Left lung (tissue), 10 donors: ENCODE measurements around the gene SMAD4. TPM values are rescaled to one million over a fixed set of nuclear protein-coding genes. Genes with fewer than 3 reads are reported as not detected.

Experiments
- ATAC-seq: fragments of 200-7000 bp; cut with Tn5 transposase; one replicate; pipeline ENCODE4 v1.9.1; 2020; ENCODE audit warnings: moderate library complexity
- DNase-seq, 4 donors: peaks; one replicate each; pipeline ENCODE4 v3.0.0-alpha.2; 2013 to 2020
- H3K27ac ChIP-seq, 2 donors: fragments of 200-600 bp; sonication (generic) in 1 of 2; one replicate each; pipeline versions ENCODE4 v1.5.0 to v1.8.0; 2020 to 2021
- H3K27me3 ChIP-seq, 2 donors: fragments of 200-600 bp; sonication (generic) in 1 of 2; one replicate each; pipeline versions ENCODE4 v1.5.0 to v1.8.0; 2020 to 2021
- H3K36me3 ChIP-seq, 2 donors: fragments of 200-600 bp; sonication (generic) in 1 of 2; one replicate each; pipeline versions ENCODE4 v1.5.0 to v1.8.0; 2020 to 2021
- H3K4me1 ChIP-seq, 2 donors: fragments of 200-600 bp; one replicate each; pipeline ENCODE4 v1.8.0; 2021
- H3K4me3 ChIP-seq, 2 donors: fragments of 200-600 bp; sonication (generic) in 1 of 2; one replicate each; pipeline versions ENCODE4 v1.5.0 to v1.8.0; 2020 to 2021; ENCODE audit warnings: mild to moderate bottlenecking in 1 of 2
- H3K9me3 ChIP-seq, 2 donors: fragments of 200-600 bp; sonication (generic) in 1 of 2; one replicate each; pipeline versions ENCODE4 v1.5.0 to v1.8.0; 2020 to 2021
- intact Hi-C, 2 donors: fragments of 100-400 bp; cut with DNase I; formaldehyde crosslinking; loops; one replicate each; pipeline versions ENCODE4 v1.11.2 to v1.14.2; 2022
- polyA plus RNA-seq, 6 donors: library from polyadenylated mRNA; unstranded; fragments of 120-200 nt; gene quantifications; one replicate each; pipeline ENCODE4 v1.2.1, GENCODE V29; 2013; ENCODE audit not compliant: insufficient read length in 6 of 6
- total RNA-seq, 2 donors: library from RNA; stranded (reverse); fragmentation: NEBNext Ultra II Directional; extraction: Animal tissue kit (Norgen Biotek cat#: 25700); gene quantifications; one replicate each; pipeline ENCODE4 v1.2.1, GENCODE V29; 2021
- TF ChIP-seq, protein P1 (sequence below), 2 donors: fragments of 200-600 bp; sonication (generic) in 1 of 2; IDR thresholded peaks; one replicate each; pipeline versions ENCODE4 v1.5.0 to v1.8.0; 2021; ENCODE audit warnings: antibody characterized with exemption in 2 of 2
- donor health status: DM: no; HTN: yes; CAD: no.
- donor health status: DM: no; HTN: no; CAD: no.

The SMAD4 gene
- total and polyA plus RNA-seq, 8 donors = 90.7 to 170 (median 143) TPM

DNA sequence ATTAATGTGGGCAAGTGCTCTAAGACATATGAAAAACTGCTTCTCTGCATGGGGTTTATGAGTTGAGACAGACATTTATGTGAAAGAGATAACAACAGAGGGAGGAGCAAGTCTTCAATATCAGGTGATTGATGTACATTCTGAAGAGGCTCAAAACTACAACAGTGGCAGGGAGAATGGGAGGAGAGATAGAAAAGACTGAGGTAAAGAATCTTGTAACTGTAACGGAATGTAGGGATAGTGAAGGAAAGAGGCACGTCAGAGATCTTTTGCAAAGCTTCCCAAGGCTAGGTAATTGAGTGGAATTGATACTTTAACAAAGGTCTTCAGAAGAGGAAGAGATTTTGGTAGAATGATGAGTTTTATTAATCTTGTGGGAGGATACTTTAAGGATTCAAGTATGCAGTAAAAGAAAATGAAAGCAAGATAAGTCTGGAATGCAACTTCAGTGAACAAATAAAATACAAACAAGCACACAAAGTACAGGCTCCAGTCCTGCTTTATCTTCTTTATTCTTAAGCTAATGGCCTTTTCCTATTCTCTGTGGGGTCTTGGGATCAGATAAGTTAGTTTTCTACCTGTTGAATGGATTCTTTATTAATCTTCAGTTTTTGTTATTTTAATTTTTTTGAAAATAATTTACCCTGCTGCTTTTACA is 15.0 kb downstream of the SMAD4 start:
- DNase-seq = no peak
- H3K4me1 ChIP-seq = peaks cover 5 to 56% of the 10 kb centered on the region in 2 donors
- H3K4me3 ChIP-seq = no peak overlapping the region
- TF ChIP-seq, protein P1, sequence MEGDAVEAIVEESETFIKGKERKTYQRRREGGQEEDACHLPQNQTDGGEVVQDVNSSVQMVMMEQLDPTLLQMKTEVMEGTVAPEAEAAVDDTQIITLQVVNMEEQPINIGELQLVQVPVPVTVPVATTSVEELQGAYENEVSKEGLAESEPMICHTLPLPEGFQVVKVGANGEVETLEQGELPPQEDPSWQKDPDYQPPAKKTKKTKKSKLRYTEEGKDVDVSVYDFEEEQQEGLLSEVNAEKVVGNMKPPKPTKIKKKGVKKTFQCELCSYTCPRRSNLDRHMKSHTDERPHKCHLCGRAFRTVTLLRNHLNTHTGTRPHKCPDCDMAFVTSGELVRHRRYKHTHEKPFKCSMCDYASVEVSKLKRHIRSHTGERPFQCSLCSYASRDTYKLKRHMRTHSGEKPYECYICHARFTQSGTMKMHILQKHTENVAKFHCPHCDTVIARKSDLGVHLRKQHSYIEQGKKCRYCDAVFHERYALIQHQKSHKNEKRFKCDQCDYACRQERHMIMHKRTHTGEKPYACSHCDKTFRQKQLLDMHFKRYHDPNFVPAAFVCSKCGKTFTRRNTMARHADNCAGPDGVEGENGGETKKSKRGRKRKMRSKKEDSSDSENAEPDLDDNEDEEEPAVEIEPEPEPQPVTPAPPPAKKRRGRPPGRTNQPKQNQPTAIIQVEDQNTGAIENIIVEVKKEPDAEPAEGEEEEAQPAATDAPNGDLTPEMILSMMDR (IDR thresholded peaks at IDR 0.05) = no peak
- H3K27ac ChIP-seq = peak overlapping the region in 1 of 2 donors; percentile 5
- H3K9me3 ChIP-seq = no peaks in the 10 kb centered on the region
- peaks cover 0 to 32% of the 10 kb centered on the region in 2 donors for H3K36me3 ChIP-seq
- H3K27me3 ChIP-seq = no peaks in the 10 kb centered on the region
- intact Hi-C loops = loop anchor here in 1 of 2 donors (10.0 kb wide), 1 partner anchor 220 kb away; the partner anchor contains the start of gene MRO
- ATAC-seq = peak; percentile 59

DNA sequence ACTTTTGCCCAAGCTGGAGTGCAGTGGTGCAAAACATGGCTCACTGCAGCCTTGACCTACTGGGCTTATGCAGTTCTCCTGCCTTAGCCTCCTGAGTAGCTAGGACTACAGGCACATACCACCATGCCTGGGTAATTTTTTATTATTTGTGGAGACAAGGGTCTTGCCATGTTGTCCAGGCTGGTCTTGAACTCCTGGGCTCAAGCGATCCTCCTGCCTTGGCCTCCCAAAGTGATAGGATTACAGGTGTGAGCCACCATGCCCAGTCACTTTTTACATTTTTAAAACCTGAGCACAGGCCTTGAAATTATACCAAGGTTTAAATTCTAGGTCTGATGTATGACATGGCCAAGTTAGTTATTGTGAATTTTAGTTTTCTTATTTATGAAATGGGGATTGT is 18.2 kb downstream of the SMAD4 start:
- Histone ChIP-seq H3K4me3 (no peak overlapping the region), H3K4me1 (peaks cover 5 to 28% of the 10 kb centered on the region in 2 donors), H3K27ac (no peak overlapping the region), H3K9me3 (no peaks in the 10 kb centered on the region), H3K27me3 (no peaks in the 10 kb centered on the region), H3K36me3 (peaks cover 0 to 47% of the 10 kb centered on the region in 2 donors)
- ATAC-seq (no peak), DNase-seq (no peak)
- TF ChIP-seq, protein P1 (IDR thresholded peaks at IDR 0.05) = no peak
- intact Hi-C loops = loop anchor here in 1 of 2 donors (10.0 kb wide), 1 partner anchor 223 kb away; the partner anchor contains the start of gene MRO

DNA sequence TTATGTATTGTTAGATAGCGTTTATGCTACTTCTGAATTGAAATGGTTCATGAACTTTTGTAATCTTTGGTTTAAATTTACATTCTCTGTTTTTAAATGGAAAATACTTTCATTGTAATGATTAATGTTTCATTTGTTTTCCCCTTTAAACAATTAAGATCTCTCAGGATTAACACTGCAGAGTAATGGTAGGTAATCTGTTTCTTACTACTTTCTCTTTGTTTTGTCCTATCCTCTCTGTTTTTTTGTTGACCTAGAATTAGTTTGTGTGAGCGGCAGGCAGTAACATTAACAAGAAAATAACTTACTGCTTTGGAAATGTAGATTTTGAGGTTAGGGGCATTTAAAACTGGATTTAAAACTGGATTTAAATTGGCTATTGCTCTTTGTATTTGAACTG is 19.1 kb downstream of the SMAD4 start:
- Histone ChIP-seq H3K36me3 (peaks cover 0 to 47% of the 10 kb centered on the region in 2 donors), H3K27me3 (no peaks in the 10 kb centered on the region), H3K4me3 (no peak overlapping the region), H3K4me1 (peaks cover 5 to 18% of the 10 kb centered on the region in 2 donors), H3K27ac (no peak overlapping the region), H3K9me3 (no peaks in the 10 kb centered on the region)
- DNase-seq = no peak
- no peak for ATAC-seq
- intact Hi-C loops = loop anchor here in 1 of 2 donors (10.0 kb wide), 1 partner anchor 224 kb away; the partner anchor contains the start of gene MRO
- TF ChIP-seq, protein P1 (IDR thresholded peaks at IDR 0.05) = no peak

DNA sequence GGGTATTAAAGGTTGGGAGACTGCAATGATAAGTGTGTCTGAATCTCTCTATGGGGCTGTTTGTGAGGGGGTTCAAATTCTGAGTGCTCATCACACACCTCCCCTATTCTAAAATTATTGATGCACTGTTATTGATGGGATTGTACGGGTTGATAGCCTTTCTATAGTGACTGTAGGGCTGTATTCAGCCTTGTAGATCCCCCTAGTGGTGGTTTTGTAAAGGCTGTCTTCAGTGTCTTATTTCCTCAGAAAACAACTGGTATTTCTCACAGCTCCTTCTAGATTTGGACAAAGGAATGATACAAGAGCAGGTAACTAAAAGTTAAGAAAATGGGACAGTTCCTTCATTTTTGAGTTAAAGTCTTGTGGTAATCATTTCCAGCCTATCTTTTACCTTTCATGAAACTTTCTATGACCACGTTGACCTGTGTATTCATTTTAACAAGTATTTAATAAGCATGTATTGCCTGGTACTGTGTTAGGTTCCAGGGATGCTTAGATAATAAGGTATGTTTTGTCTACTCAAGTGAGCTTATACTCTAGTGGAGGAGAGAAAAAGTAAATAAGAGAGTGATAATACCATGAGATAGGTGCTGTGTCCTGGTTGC is 21.2 kb downstream of the SMAD4 start:
- intact Hi-C loops = no loop called here
- peak in 2 of 4 donors; percentile 15 to 39 for DNase-seq
- H3K4me3 ChIP-seq = no peak overlapping the region
- peak; percentile 88 for ATAC-seq
- no peak overlapping the region for H3K27ac ChIP-seq
- TF ChIP-seq, protein P1 (IDR thresholded peaks at IDR 0.05) = peak; percentile 74 to 79
- H3K9me3 ChIP-seq = no peaks in the 10 kb centered on the region
- peaks cover 0 to 54% of the 10 kb centered on the region in 2 donors for H3K36me3 ChIP-seq
- no peaks in the 10 kb centered on the region for H3K4me1 ChIP-seq
- H3K27me3 ChIP-seq = no peaks in the 10 kb centered on the region

DNA sequence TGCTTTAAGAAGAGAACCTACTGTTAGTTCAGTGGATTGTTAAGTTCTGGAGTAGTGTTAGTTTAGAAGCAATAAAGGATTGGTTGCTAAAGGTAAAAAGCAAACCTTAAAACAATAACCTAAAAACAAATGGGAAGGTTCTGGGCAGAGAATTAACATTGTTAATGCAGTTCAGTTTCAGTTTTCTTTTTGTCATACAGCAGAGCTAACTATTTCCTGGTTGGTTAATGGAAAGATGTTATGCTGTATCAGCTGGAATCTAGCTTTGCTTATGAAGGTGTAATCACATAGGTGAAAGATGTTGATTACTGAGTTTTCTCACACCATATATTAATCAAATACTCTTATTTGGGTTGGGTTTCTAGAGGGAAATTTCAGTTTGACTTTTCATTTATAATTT is 23.8 kb downstream of the SMAD4 start:
- Histone ChIP-seq H3K36me3 (peaks cover 0 to 55% of the 10 kb centered on the region in 2 donors), H3K9me3 (no peaks in the 10 kb centered on the region), H3K4me3 (no peak overlapping the region), H3K4me1 (no peaks in the 10 kb centered on the region), H3K27me3 (no peaks in the 10 kb centered on the region), H3K27ac (no peak overlapping the region)
- DNase-seq = no peak
- ATAC-seq = peak; percentile 44
- TF ChIP-seq, protein P1 (IDR thresholded peaks at IDR 0.05) = no peak
- intact Hi-C loops = no loop called here
